Colonic mucosa (tissue), 4 donors: ENCODE results near the gene PAPLN. TPM values are rescaled to one million over a fixed set of nuclear protein-coding genes. Genes with fewer than 3 reads are reported as not detected.

Experiments used
- DNase-seq: peaks from one replicate; pipeline ENCODE4 v3.0.0-alpha.2; 2020
- H3K27ac ChIP-seq: fragments of 200-600 bp; one replicate; pipeline ENCODE4 v1.8.0; 2021
- H3K27me3 ChIP-seq: fragments of 200-600 bp; one replicate; pipeline ENCODE4 v1.8.0; 2021
- H3K36me3 ChIP-seq: fragments of 200-600 bp; one replicate; pipeline ENCODE4 v1.8.0; 2021
- H3K4me1 ChIP-seq: fragments of 200-600 bp; one replicate; pipeline ENCODE4 v1.8.0; 2021; ENCODE audit warnings: mild to moderate bottlenecking
- H3K4me3 ChIP-seq: fragments of 200-600 bp; one replicate; pipeline ENCODE4 v1.8.0; 2021
- H3K9ac ChIP-seq, 2 donors: one replicate each; pipeline ENCODE4 v1.7.0; 2013; ENCODE audit warnings: control low read depth in 2 of 2, low read depth in 2 of 2, low read length in 2 of 2
- H3K9me3 ChIP-seq: fragments of 200-600 bp; one replicate; pipeline ENCODE4 v1.8.0; 2021
- intact Hi-C: fragments of 100-400 bp; cut with DNase I; formaldehyde crosslinking; loops from one replicate; pipeline ENCODE4 v1.14.1; 2022
- total RNA-seq, 2 donors: library from RNA; stranded (reverse); fragmentation: NEBNext Ultra II Directional in 1 of 2; extraction: Animal tissue kit (Norgen Biotek cat#: 25700) in 1 of 2; gene quantifications; one replicate each; pipeline ENCODE4 v1.2.1, GENCODE V29; 2021
- TF ChIP-seq, protein P1 (sequence below): fragments of 200-600 bp; IDR thresholded peaks from one replicate; pipeline ENCODE4 v1.8.0; 2022; ENCODE audit warnings: antibody characterized with exemption, mild to moderate bottlenecking
- donor health status: healthy.
- donor health status: DM: no; HTN: no; CAD: no.
- donor health status: DM: no; HTN: no; CAD: no.

The PAPLN gene
- total RNA-seq, 2 donors from 2014 or later, result 3.2 to 4.3 TPM

DNA sequence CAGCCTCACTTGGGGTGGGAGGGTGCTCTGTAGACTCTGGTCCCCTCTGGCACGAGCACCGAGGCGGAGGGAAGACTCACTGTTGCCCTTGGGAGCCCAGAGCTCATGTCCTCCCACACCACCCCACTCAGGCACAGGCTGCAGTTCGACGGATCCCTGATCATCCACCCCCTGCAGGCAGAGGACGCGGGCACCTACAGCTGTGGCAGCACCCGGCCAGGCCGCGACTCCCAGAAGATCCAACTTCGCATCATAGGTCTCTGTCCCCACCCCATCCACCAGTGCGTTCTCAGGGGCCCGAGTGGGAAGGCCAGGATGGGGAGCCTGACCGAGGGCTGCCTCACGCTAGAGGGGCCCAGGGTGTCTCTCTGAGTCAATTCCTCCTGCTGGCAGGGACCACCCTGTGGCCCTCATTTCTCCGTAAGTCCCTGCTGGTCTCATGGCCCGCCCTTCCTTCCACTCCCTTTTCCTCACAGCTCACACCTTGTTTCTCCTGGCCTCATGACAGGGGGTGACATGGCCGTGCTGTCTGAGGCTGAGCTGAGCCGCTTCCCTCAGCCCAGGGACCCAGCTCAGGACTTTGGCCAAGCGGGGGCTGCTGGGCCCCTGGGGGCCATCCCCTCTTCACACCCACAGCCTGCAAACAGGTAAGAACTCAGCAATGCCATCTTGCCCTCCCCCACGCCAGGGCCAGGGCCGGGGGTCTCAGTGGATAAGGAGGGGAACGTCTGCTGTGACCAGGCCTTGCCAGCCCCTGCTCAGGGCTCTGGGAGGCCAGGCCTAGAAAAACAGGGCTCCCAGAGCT lies 27.0 kb downstream of the PAPLN start:
- no peak for DNase-seq
- no peak overlapping the region for H3K9ac ChIP-seq
- H3K9me3 ChIP-seq, result no peaks in the 10 kb centered on the region
- no peak overlapping the region for H3K27ac ChIP-seq
- no peaks in the 10 kb centered on the region for H3K4me1 ChIP-seq
- TF ChIP-seq, protein P1, sequence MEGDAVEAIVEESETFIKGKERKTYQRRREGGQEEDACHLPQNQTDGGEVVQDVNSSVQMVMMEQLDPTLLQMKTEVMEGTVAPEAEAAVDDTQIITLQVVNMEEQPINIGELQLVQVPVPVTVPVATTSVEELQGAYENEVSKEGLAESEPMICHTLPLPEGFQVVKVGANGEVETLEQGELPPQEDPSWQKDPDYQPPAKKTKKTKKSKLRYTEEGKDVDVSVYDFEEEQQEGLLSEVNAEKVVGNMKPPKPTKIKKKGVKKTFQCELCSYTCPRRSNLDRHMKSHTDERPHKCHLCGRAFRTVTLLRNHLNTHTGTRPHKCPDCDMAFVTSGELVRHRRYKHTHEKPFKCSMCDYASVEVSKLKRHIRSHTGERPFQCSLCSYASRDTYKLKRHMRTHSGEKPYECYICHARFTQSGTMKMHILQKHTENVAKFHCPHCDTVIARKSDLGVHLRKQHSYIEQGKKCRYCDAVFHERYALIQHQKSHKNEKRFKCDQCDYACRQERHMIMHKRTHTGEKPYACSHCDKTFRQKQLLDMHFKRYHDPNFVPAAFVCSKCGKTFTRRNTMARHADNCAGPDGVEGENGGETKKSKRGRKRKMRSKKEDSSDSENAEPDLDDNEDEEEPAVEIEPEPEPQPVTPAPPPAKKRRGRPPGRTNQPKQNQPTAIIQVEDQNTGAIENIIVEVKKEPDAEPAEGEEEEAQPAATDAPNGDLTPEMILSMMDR, result no peak
- H3K4me3 ChIP-seq, result no peak overlapping the region
- intact Hi-C loops, result no loop called here
- H3K36me3 ChIP-seq, result no peaks in the 10 kb centered on the region
- H3K27me3 ChIP-seq, result no peaks in the 10 kb centered on the region

DNA sequence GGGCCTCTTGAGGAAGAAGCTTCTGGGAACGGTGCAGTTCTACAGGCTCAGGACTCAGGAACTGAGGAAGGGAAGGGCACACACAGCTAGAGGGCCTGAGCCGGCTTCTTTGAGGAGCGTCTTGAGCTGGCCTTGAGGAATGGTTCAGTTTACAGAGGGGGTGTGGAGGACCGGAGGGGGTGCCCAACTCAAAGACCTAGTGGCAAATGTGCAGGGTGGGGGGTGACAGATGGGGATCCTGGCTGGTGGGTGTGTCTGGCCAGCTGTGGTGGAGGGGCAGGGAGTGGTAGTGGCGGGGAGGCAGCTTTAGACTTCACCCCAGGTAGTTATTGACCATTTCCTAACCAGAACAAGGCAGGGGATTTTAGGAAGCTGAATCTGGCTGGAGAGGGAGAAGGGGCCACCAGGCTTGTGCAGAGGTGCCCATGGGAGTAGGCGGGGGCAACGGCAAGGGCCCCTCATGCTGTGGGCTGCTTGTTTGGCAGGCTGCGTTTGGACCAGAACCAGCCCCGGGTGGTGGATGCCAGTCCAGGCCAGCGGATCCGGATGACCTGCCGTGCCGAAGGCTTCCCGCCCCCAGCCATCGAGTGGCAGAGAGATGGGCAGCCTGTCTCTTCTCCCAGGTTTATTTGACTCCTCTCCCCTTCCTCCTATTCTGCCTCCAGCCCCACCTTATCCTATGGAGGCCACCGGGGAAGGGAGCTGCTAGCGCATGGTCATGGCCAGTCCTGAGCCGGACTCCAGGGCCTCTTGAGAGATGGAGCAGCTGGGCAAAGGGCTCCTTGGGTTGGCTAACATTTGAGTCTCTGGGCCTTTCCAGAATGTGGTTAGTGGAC lies 27.8 kb downstream of the PAPLN start:
- intact Hi-C loops, result no loop called here
- H3K4me3 ChIP-seq, result no peak overlapping the region
- no peaks in the 10 kb centered on the region for H3K9me3 ChIP-seq
- no peaks in the 10 kb centered on the region for H3K36me3 ChIP-seq
- TF ChIP-seq, protein P1, result no peak
- H3K4me1 ChIP-seq, result no peaks in the 10 kb centered on the region
- H3K9ac ChIP-seq, result no peak overlapping the region
- no peaks in the 10 kb centered on the region for H3K27me3 ChIP-seq
- DNase-seq, result no peak
- no peak overlapping the region for H3K27ac ChIP-seq

DNA sequence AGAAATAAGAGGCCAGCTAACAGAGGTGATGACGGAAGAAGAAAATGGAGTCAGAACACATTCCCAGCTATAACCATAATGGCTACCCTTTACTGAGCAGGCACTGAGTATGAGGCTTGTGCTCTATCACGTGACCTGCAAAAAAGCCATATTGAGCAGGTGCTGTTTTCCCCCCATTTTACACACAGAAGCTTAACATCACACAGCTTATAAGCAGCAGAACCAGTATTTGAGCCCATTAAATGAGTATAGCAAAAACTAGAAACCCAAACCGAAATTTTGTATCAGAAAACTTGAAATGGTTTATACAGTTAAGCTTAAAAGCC lies 28.4 kb downstream of the PAPLN start:
- intact Hi-C loops, result no loop called here
- H3K4me3 ChIP-seq, result no peak overlapping the region
- TF ChIP-seq, protein P1, result no peak
- DNase-seq, result no peak
- H3K36me3 ChIP-seq, result no peaks in the 10 kb centered on the region
- H3K9me3 ChIP-seq, result no peaks in the 10 kb centered on the region
- no peaks in the 10 kb centered on the region for H3K27me3 ChIP-seq
- H3K9ac ChIP-seq, result no peak overlapping the region
- no peaks in the 10 kb centered on the region for H3K4me1 ChIP-seq
- no peak overlapping the region for H3K27ac ChIP-seq

DNA sequence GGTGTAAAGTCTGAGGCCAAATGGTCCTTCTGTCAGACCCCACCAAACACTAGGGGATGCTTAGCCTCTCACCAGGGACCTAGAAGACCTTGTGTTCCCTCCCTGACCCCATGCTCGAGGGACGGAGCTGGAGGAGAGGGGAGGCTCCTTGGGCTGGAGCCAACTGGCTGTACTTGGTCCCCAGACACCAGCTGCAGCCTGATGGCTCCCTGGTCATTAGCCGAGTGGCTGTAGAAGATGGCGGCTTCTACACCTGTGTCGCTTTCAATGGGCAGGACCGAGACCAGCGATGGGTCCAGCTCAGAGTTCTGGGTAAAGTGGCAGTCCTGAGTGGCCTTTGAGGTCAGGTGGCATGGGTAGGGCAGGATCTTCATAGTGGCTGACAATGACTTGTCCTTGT lies 29.0 kb downstream of the PAPLN start:
- Histone ChIP-seq H3K27me3 (no peaks in the 10 kb centered on the region), H3K4me1 (no peaks in the 10 kb centered on the region), H3K9me3 (no peaks in the 10 kb centered on the region), H3K36me3 (no peaks in the 10 kb centered on the region), H3K9ac (no peak overlapping the region), H3K4me3 (no peak overlapping the region), H3K27ac (no peak overlapping the region)
- intact Hi-C loops, result no loop called here
- no peak for DNase-seq
- TF ChIP-seq, protein P1, result no peak

DNA sequence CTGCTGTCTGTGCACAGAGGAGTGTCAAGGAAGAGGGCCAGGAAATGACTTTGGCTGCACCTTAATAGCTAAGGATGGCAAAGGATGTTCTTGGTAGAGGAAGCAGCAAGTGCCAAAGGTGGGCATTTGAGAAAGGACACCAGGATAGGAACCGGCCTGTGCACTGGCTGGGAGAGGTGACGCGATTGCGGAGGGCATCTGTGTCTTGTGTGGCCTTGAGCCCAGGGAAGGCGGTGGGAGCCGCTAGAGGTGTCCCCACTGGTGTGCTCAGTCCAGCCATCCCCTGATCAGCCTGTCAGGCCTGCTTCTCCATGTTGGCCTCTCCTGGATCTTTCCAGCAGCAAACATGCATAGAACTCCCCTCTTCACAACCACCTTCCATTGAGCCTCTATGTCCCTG lies 30.2 kb downstream of the PAPLN start:
- Histone ChIP-seq H3K4me1 (no peaks in the 10 kb centered on the region), H3K4me3 (no peak overlapping the region), H3K27me3 (no peaks in the 10 kb centered on the region), H3K27ac (no peak overlapping the region), H3K9me3 (no peaks in the 10 kb centered on the region), H3K9ac (no peak overlapping the region), H3K36me3 (no peaks in the 10 kb centered on the region)
- intact Hi-C loops, result no loop called here
- DNase-seq, result no peak
- TF ChIP-seq, protein P1, result no peak
